OCI-LY1 (cell line): Measurements from ENCODE around the gene TPST2.

ENCODE experiments used
- CTCF ChIP-seq: fragments of 200-600 bp; sonication (generic), shearing (Covaris generic); IDR thresholded peaks from 2 replicates; pipeline ENCODE4 v1.5.1; 2017; ENCODE audit warnings: mild to moderate bottlenecking, antibody characterized with exemption, low read length, moderate library complexity, mixed read lengths
- EZH2 ChIP-seq: fragments of 200-600 bp; sonication (generic), shearing (Covaris generic); IDR thresholded peaks from 2 replicates; pipeline ENCODE4 v1.8.0; 2017; ENCODE audit warnings: borderline replicate concordance, mixed run types, mild to moderate bottlenecking, antibody characterized with exemption, low read length, moderate library complexity, mixed read lengths

GRCh38 chr22:26489447-26490036 lies 100.4 kb downstream of the TPST2 start:
- TF ChIP-seq CTCF (no peak), EZH2 (no peak)
